Measurements from ENCODE around the gene FRMPD4.
"Not testable (repeated sequence)": the region's sequence is repeated elsewhere in the genome, so short reads cannot be mapped to it uniquely, and the experiment has no call there.

Gene FRMPD4

DNA sequence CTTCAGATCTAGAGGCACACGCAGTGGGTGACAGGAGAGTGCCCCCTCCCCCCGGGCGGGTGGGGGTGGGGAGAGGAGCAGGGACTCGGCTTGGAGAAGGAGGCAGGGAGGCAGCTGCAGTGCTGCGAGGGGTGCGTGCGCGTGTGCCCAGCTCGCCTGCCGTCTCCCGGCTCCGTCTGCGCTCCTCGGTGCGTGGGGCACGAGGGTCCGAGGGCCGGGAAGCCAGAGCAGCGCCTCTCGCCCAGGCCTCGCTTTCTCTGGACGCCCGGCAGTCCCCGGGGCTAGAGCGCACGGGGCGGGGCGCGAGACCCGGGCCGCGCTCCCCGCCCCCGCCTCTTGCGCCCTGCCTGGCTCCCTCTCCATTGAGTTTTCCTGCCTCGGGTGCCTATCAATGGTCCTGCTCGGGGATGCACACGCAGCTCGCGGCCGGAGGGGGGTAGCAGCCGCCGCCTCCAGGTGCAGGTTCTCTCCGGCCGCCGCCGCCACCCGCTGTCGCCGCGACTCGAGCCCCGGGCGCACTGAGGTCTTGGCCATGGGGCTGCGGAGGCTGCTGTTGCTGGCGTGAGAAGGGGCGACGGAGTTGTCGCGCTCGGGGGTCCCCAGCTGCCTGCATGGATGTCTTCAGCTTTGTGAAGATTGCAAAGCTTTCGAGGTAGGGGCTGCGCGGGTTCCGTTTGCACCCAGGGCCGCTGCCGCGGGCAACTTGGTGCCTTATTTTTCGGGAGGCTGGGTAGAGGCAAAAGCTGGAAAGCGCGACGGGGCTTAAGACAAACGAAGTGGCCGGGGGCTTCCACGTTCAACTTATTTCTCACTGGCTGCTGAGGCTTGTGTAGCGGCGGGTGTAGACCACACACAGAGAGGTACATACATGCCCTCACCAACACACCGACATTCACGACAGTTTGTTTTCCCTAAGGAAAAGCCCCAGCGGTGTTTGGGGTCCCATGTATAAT is at the start of gene FRMPD4:
FRMPD4 (plus strand) TSS at position 113 of the 953 bp plus-strand sequence; CDS start at position 612, 499 bp downstream.
- DNase-seq (ENCODE audit: low read depth), result no peak

- DNase-seq (ENCODE audit: low read depth), result no peak
Observed at GRCh38 chrX:12089740-12090139, 48.5 kb upstream of the FRMPD4 start.

DNA sequence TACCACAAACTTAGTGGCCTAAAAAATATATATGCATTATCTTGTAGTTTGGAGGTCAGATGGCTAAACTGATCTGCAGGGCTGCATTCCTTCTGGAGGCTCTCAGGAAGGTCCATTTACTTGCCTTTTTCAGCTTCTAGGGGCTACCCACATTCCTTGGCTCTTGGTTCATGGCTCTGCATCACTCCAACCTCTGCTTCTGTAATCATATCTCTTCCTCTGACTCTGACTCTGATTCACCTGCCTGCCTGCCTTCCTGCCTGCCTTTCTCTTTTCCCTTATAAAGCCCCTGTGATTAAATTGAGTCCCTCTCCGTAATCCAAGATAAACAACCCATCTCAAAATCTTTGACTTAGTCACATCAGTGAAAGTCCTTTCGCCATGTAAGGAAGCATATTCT is 25.0 kb upstream of the FRMPD4 start:
- DNase-seq (ENCODE audit: low read depth), result no peak

GRCh38 chrX:12115377-12115776 is 22.9 kb upstream of the FRMPD4 start:
- no peak for DNase-seq (ENCODE audit: low read depth)

DNA sequence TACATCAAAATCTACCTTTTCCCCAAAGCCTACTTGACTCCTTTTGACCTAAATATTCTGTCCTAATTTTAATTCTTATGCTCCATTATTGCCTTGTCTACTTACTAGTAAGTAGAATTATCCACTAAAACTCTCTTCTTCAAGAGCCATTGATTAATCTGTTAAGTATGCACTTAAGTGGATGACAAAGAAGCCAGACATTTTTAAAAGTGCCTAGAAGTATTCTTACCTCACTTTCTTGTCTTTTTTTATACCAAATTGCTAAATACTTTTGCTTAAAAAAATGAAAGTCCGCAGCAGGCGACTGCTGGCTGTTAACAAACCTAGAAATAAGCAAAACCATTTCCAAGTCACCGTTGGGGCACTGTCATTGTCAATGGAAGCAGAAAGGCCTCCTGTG is 20.1 kb upstream of the FRMPD4 start:
- DNase-seq (ENCODE audit: low read depth), result peak; percentile 18

GRCh38 chrX:12128017-12128416 is 10.3 kb upstream of the FRMPD4 start:
- DNase-seq (ENCODE audit: low read depth), result no peak

DNA sequence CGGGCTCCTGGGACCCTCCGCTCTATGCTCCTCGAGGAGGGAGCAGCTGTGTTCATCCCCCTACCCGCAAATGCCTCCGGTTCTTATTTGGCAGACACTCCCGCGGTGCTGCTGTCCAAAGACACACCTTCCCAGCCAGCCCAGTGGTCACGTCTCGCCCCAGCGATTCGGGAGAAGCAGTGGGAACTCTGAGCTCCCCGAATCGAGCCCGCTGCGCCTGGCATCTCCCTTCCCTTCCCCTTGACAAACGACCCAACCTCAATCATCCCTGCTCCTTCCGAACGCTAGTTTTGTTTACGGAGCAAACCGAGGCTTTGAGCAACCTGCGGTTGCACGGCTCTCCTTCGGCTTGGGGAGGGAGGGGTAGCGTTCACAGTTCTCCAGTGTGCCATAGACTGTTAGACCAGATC is 317 bp upstream of the FRMPD4 start:
- DNase-seq (ENCODE audit: low read depth), result no peak

DNA sequence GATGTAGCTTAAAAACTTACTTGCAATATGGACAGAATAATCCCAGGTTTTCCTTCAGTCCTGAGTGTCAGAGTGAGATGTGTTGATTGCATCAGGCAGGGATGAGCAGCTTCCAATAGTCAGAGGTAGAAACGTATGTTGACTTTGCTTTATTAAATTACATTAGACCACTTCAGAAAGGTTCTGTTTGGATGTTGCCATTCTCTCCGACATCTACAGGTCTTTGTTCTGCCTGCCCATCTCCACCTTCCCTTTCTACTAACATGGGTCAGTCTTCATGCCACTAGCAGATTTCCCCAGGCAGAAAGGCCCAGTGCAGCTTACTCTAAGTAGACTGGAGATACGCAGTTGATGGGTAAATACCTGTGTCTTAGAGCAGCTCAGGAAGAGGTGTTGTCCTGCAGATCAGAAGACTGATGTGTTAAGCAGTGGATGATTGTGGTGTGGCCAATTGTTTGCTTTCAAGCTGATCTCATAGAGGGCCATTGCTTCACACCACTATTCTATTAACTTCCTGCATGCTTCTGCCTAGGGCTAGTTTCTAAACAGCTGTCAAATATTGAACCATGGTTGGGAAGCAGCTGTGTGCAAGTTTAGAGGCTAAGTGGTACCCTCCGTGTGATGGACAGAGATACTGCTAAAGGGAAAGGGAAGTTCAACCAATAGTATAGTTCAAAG is 1.8 kb downstream of the FRMPD4 start:
- DNase-seq (ENCODE audit: low read depth), result no peak

DNA sequence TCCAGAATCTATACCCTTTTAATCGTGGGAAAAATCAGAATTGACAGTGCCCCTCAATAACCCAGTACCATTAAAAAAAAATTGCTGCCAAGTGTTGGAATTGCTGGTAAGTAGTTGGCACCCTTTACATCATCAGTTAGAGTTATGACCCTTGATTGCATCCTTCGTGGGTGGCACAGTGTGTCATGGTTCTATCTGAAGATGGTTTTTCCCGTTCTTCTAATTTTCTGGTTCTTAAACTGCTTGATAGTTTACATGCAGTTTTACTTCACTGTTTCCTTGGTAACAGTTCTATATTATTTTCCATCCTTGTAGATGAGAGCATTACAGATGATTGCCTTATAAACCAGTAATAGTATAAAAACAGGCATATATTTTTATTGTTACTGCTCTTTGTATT is 3.2 kb downstream of the FRMPD4 start:
- DNase-seq (ENCODE audit: low read depth), result no peak

- DNase-seq (ENCODE audit: low read depth), result no peak
Observed at GRCh38 chrX:12142661-12143060, 4.4 kb downstream of the FRMPD4 start.

DNA sequence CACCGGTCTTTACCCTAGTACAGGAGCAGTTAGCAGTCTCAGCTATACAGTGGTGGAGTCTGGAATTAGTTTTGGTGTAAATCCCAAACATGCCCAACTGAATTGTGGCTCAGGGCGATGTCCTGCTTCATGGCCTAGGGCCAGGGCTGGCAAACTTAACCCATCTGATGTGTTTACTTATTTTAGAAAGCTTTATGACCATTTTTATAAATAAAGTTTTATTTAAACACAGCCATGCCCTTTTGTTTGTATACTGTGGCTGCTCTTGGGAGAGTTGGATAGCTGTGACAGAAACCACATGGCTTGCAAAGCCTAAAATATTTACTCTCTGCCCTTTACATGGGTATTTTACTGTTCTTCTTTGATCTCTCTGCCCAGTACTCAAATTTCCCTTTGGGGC is 7.1 kb downstream of the FRMPD4 start:
- no peak for DNase-seq (ENCODE audit: low read depth)

DNA sequence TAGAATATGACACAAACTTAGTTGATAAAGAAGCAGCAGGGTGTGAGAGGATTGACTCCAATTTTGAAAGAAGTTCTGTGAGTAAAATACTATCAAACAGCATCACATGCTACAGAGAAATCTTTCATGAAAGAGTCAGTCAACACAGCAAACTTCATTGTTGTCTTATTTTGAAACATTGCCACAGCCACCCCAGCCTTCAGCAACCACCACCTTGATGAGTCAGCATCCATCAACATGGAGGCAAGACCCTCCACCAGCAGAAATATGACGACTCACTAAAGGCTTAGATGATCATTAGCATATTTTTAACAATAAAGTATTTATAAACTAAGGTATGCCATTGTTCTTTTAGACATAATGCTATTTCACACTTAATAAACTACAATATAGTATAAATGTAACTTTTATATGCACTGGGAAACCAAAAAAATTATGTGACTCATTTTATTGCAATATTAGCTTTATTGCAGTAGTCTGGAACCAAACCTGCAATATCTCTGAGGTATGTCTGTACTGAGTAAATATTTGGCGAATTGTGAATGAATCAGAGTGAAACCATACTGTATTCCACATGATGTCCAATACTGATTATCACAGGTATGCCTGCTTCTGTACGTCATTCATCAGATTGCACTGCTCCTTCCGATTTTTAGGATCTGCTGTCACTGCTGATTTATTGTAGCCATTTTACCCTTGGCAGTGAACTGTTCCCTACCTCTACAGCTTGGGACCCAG is 11.6 kb downstream of the FRMPD4 start:
- no peak for DNase-seq (ENCODE audit: low read depth)

DNA sequence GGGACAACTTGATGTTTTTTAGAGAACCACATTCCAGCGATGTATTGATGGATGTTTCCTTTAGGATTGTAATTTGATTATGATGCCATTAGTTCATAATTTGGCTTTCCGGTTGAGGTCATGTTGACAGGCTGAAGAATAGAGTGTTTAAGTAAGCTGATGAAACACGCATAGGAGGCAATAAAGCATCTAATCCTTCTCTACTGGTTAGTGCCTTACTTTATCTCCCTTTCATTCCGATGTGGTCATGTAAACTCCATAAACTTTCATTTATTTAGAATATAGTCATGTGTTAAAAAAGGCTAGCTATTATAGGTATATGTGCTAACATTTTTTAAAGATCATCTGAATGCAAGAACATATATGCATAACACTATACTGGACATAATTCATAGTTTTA is 15.0 kb downstream of the FRMPD4 start:
- no peak for DNase-seq (ENCODE audit: low read depth)

DNA sequence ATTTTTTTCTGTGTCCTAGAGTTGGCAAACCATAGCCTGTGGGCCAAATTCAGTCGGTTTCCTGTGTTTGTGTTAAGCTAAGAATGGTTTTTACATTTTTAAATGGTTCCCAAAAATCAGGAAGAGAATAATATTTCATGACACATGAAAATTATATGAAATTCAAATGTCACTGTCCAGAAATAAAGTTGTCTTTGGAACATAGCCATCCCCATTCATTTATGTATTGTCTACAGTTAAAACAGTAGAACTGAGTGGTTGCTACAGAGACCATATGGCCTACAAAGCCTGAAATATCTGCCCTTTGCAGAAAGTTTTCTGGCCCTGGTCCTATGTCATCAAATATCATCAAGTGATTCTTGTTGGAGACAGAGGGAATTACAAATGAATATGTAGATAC is 15.5 kb downstream of the FRMPD4 start:
- no peak for DNase-seq (ENCODE audit: low read depth)

DNA sequence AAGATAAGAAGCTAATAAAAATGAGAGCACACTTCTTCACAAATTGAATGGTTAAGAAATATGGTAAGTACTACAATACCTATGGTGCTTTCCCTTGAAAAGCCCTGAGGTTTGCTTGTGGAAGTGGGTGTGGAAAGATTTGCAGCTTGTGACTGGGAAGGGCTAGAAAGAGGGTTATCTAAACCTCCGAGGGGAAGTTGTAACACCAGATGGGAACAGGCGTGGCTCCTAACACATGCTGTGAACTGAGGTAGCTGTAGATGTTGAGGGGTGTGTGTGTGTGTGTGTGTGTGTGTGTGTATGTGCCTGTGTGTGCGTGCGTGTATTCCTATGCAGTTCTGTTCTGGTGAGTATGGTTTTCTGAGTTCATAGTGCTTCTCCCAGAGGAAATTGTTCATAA is 21.5 kb downstream of the FRMPD4 start:
- no peak for DNase-seq (ENCODE audit: low read depth)

DNA sequence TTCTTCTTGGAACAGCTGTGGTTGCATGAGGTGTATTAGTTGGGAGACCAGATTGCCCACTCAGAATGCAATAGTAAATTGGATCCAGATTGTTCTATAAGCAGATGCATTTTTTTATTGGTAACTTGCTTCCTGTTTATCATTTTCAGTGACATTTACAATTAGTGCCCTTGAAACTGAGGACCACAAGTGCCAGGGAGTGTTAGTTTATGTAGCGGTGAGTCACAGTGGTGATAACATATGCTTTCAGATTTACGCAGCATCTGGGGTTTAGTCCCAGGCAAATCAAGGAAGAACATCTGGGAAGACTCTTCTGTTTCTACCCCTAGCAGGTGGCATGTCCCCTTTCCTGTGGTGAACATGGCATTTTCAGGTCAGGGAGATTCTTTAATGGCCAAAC is 24.1 kb downstream of the FRMPD4 start:
- DNase-seq (ENCODE audit: low read depth), result no peak

DNA sequence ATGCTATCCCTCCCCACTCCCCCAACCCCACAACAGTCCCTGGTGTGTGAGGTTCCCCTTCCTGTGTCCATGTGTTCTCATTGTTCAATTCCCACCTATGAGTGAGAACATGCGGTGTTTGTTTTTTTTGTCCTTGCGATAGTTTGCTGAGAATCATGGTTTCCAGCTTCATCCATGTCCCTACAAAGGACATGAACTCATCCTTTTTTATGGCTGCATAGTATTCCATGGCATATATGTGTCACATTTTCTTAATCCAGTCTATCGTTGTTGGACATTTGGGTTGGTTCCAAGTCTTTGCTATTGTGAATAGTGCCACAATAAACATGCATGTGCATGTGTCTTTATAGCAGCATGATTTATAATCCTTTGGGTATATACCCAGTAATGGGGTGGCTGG is 25.9 kb downstream of the FRMPD4 start:
- not testable (repeated sequence) for DNase-seq (ENCODE audit: low read depth)

DNA sequence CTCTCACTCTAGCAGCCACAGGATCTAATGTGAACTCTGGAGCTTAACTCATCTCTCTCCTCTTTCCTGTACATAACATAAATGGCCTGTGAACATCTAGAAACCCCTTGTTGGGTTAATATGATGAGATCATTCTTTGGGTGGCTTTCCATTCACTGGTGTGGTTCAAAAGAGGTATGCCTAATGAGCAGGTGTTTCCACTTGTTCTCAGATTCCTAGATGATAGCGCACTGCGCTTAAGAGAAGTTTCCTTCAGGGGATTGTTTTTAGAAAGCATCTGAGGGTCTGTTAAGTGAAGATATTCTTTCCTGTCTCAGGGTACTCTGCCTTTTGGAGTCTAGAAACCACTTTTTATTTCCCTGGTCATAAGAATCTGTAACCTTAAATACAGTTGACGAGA is 32.5 kb downstream of the FRMPD4 start:
- no peak for DNase-seq (ENCODE audit: low read depth)

DNA sequence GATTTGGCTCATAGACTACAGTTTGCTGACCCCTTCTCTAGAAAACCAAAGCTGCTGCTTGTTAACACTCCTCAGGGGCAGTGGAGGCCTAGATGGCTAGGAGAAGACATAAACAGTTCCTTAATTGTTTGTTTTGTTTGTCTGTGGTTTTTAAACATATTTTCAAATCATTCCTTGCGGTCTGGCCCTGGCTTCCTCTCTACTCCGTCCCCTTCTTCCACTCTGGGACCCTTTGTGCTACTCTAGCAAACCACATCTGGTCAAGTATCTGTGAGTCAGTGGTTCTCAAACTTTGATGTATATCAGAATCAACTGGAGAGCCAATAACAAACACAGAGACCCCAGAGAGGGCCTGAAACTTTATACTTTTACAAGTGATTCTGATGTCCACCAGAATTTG is 36.1 kb downstream of the FRMPD4 start:
- DNase-seq (ENCODE audit: low read depth), result no peak

DNA sequence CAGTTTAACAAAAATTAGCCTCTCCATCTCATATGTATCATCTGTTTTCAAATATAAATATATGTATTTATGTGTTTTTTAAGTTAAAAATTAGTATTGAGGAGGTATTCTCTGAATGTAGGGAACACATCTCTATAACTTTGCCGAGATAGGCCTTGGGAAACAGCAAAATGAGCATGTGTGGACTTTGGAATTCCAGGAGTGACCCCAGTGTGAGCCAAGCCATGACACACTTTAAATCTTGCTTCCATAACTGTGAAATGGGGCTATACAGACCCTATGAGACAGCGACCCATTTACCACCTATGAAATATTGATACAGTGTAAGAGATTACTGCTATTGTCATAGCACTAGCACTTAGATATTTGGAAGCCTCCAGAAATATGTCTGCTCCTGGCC is 58.8 kb downstream of the FRMPD4 start:
- DNase-seq (ENCODE audit: low read depth), result no peak

DNA sequence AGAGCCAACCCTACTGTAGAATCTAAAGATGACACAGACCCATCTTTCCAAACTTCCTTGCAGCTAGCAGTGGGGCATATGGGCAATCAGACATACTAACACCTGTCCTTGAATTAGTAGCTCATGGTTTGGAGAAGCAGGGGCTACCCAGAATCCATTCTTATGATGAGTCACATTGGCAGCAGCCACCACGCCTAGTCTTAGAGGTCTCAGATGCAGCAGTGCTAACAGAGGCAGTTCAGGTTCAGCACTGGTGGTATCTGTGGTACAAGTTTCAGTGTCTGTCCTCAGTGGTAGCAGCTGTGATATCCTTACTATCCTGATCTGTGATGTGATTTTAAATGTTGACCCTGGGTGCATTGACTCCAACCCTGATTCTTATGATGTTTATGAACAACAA is 68.1 kb downstream of the FRMPD4 start:
- DNase-seq (ENCODE audit: low read depth), result no peak

- DNase-seq (ENCODE audit: low read depth), result peak; percentile 51
Observed at GRCh38 chrX:12210196-12210815, 72.0 kb downstream of the FRMPD4 start.

All from HS-5 (cell line).